GM21825 (cell line): Measurements from ENCODE around the gene TMSB4Y.

Source experiments
- ATAC-seq: cut with Tn5 transposase; IDR thresholded peaks from one replicate; pipeline ENCODE4 v1.9.1; 2021; ENCODE audit warnings: mild to moderate bottlenecking, moderate library complexity; ENCODE audit not compliant: unreplicated experiment

Gene TMSB4Y

DNA sequence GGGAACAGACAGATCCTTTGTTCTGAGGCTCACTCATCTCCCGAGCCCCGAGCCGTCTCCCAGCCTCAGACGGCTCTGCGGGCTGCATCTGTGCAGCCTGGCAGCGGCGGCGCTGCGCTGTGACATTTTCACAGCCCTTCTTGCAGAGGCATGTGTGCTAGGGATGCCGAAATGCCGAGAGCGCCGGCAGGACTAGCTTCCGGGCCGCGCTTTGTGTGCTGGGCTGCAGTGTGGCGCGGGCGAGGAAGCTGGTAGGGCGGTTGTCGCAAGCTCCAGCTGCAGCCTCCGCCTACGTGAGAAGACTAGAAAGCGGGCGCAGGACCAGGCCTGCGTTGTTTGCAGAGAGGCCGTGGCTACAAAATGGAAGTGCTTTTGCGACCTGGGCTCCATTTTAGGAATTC, at the start of gene TMSB4Y:
TMSB4Y (plus strand) TSS at position 332 of the 401 bp plus-strand sequence.
- no peak for ATAC-seq

DNA sequence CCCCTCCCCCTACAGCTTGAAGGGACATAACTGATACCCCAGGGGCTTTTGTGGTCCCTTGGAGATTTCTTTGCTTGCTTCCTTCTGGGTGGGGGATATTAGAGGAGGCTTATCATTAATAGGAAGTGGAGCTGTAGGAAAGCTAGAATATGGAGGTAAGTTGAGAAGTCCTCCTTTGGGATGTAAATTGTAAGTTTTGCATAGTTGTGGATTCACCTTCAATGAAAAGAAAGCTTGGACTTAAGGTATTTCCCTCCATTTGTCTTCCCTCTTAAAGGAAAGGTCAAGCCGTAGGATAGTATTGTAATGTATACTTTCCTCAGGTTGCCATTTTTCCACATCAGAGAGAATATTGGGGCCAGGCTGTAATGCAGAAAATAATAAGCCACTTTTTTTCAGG, 39.5 kb upstream of the TMSB4Y start:
- ATAC-seq = no peak

GRCh38 chrY:13671122-13671521, 32.6 kb upstream of the TMSB4Y start:
- no peak for ATAC-seq

DNA sequence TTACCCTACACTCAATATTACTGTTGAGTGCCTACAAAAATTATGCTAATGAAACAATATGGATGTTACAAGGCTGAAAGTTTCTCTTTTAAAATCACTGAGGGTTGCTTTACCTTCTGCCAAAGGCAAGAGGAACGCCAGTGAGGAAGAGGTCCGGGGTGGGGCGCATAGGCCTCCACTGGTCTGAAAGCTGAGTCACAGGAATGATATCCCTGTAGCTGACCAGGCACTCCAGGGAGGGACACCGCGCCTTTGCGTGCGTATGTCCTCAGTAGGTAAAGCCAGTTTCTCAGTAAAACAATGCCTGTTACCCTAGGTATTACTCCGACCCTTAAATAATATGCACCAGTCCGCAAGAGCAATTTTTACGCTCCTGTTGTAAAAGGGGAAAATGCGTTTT, 1.4 kb upstream of the TMSB4Y start:
- no peak for ATAC-seq

- no peak for ATAC-seq
These were observed 627 bp downstream of the TMSB4Y start for GRCh38 chrY:13704121-13704930.

GRCh38 chrY:13705197-13705596, 1.5 kb downstream of the TMSB4Y start:
- no peak for ATAC-seq

- no peak for ATAC-seq
These were observed 4.3 kb downstream of the TMSB4Y start for GRCh38 chrY:13708038-13708437.

GRCh38 chrY:13718996-13719395, 15.3 kb downstream of the TMSB4Y start:
- ATAC-seq = no peak

- no peak for ATAC-seq
These were observed 25.8 kb downstream of the TMSB4Y start for GRCh38 chrY:13729517-13729916.

DNA sequence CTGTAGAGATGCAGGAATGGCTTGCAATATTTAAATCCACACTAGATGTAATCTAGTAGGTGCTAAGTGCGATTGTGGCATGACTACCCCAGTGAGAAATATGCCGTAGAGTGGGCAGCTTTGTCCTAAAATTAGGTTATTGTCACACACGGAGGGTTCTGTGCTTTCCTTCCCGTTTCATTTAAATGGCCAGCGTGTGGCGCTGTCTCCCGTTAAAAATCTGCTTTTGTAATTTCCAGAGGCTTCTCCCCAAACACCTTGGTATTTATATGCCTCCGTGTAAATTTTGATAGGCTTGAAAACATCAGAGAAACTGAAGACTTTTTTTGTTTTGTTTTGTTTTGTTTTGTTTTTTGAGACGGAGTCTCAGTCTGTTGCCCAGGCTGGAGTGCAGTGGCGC, 34.9 kb downstream of the TMSB4Y start:
- ATAC-seq = no peak

DNA sequence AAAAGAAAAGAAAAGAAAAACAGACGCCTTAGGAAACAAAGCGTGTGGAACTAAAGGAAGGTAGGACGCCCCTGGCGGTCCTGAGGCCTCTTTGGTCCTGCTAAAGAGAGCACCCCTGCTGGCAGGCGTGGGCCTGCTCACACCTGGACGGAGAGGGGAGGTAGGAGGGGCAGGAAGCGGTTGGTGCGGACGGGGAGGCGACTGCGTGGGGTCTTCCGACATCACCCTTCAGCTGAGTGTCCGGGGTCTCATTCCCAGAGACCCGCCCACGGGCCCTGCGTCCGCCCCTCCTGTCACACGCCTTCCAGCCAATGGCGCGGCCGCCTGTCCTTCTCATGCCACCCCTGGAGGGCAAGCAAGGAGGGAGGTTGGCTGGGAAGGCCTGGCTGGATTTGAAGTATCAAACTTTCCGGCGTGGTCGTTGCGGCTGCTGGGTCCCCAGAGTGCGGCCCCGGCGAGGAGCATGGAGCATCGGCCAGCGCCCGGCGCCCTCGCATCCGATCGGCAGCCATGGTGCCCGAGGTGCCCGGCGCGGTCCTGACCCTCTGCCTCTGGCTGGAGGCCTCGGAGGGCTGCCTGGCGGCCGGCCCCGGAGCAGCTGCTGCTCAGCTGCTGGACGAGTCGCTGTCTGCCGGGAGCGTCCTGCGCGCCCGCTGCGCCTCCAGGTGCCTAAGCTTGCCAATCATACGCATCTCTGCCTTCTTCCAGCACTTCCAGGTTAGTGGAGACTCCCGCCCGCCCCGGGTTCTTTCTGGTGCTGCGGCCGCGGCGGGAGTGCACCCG, 47.8 kb downstream of the TMSB4Y start:
- no peak for ATAC-seq

DNA sequence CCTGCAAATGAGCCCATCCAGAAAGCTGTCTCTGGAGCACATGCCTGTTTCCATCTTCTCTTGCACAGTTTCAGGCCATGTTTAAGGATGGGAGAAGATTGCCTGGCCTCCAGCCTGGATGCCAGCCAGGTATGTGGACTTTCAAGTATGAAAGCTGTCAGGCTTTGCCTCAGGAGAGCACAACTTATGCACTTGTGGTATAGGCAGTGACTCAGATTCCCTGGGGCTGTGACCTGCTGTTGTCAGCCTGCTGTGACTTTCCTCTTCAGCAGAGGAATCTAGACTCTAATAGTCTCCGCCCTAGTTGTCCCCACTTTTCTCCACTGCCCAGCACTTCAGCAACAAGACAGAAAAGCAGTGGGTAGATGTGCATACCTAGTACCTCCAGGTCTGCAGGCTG, 51.0 kb downstream of the TMSB4Y start:
- ATAC-seq = no peak
